ENCODE results near the gene NBEA.
"Not testable (repeated sequence)": the region's sequence is repeated elsewhere in the genome, so short reads cannot be mapped to it uniquely, and the experiment has no call there.

Gene NBEA, protein sequence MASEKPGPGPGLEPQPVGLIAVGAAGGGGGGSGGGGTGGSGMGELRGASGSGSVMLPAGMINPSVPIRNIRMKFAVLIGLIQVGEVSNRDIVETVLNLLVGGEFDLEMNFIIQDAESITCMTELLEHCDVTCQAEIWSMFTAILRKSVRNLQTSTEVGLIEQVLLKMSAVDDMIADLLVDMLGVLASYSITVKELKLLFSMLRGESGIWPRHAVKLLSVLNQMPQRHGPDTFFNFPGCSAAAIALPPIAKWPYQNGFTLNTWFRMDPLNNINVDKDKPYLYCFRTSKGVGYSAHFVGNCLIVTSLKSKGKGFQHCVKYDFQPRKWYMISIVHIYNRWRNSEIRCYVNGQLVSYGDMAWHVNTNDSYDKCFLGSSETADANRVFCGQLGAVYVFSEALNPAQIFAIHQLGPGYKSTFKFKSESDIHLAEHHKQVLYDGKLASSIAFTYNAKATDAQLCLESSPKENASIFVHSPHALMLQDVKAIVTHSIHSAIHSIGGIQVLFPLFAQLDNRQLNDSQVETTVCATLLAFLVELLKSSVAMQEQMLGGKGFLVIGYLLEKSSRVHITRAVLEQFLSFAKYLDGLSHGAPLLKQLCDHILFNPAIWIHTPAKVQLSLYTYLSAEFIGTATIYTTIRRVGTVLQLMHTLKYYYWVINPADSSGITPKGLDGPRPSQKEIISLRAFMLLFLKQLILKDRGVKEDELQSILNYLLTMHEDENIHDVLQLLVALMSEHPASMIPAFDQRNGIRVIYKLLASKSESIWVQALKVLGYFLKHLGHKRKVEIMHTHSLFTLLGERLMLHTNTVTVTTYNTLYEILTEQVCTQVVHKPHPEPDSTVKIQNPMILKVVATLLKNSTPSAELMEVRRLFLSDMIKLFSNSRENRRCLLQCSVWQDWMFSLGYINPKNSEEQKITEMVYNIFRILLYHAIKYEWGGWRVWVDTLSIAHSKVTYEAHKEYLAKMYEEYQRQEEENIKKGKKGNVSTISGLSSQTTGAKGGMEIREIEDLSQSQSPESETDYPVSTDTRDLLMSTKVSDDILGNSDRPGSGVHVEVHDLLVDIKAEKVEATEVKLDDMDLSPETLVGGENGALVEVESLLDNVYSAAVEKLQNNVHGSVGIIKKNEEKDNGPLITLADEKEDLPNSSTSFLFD (N-terminal part only)

GRCh38 chr13:34941835-34942731 is at the start of gene NBEA:
Gene NBEA (plus strand): TSS chr13:34942270. CDS start chr13:34942821, 551 bp downstream.
- DNase-seq (ENCODE audit: low spot score): peak; percentile 95

GRCh38 chr13:34894756-34895155 is 47.3 kb upstream of the NBEA start:
- no peak for DNase-seq (ENCODE audit: low spot score)

GRCh38 chr13:34897220-34897619 is 44.9 kb upstream of the NBEA start:
- DNase-seq (ENCODE audit: low spot score): no peak

GRCh38 chr13:34899888-34900287 is 42.2 kb upstream of the NBEA start:
- DNase-seq (ENCODE audit: low spot score): no peak

DNA sequence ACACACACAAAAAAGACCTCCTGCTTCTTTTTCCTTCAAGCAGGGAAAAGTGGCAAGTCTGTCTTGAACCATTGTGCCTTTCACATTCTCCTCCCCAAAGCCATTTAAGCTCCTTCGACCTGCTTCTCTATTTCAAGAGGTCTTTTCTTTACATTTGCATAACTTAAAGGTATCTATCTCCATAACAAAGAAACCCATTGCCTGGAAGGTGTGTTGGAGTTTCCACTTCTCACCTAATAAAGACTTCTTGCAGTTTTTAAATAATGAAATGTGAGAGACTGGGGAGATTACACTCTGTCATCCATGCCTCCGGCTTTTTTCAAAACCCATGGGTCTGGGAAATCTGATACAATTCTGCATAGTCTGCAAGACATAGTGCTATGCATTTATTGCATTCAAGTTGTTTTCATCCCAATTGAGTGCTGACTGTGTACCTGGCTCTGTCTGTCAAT is 41.8 kb upstream of the NBEA start:
- DNase-seq (ENCODE audit: low spot score): no peak

- DNase-seq (ENCODE audit: low spot score): no peak
Measured at GRCh38 chr13:34901572-34901971, 40.5 kb upstream of the NBEA start.

DNA sequence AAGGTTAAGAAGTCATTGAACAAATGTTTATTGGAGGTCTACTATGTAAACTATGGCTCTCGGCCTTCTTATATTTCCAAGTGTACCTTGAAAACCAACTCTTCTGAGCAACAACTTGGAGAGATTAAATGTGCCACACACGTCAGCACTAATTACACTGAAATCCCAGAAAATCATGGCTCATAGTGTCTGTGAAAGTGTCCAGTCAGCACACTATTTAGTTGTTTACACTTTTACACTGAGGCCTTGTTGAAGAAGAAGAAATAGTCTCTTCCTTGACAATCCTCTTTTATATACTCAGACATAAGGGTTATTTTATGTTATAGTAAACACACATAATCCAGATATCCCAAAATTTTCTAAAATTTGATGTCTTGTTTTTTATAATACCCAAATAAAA is 30.9 kb upstream of the NBEA start:
- DNase-seq (ENCODE audit: low spot score): no peak

DNA sequence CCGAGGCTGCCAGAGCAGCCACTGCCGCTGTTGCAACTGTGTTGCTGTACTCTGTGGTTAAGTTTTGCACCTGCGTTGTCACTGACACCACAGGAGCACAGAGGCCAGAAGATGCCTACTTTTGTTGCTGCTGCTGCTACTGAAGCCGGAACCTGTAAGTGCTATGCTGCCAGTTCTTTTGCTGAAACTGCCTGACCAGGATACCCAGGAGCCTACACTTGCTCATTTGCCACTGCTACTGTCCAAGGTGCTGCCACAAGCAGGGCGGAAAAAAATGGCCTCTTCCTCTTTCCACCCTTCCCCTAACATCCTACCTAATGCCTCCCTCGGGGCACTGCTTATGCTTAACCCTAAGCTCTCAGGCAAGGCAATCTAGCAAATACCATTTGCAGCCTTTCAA is 29.0 kb upstream of the NBEA start:
- DNase-seq (ENCODE audit: low spot score): peak; percentile 21

GRCh38 chr13:34914416-34914815 is 27.7 kb upstream of the NBEA start:
- DNase-seq (ENCODE audit: low spot score): no peak

- DNase-seq (ENCODE audit: low spot score): peak; percentile 21
Measured at GRCh38 chr13:34926508-34926907, 15.6 kb upstream of the NBEA start.

- not testable (repeated sequence) for DNase-seq (ENCODE audit: low spot score)
Measured at GRCh38 chr13:34928676-34929075, 13.4 kb upstream of the NBEA start.

- no peak for DNase-seq (ENCODE audit: low spot score)
Measured at GRCh38 chr13:34931572-34931971, 10.5 kb upstream of the NBEA start.

DNA sequence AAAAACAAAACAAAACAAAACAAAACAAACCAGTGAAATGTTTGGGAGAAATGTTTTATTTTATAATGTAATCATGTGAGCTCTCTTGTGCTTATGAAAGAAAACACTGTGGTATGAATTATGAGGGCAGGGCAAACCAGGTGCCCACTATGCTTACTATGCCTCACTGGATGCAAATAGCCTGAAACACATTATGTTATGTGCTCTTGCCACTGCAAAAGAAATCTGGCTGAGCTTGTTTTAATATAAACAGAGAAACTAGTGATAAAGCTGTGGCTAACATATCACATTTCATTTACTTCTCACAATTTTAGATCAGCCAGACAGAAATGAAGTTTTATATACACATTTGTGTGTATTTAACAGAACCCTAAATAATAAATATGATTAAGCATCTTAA is 8.7 kb upstream of the NBEA start:
- no peak for DNase-seq (ENCODE audit: low spot score)

- DNase-seq (ENCODE audit: low spot score): no peak
Measured at GRCh38 chr13:34933786-34934185, 8.3 kb upstream of the NBEA start.

DNA sequence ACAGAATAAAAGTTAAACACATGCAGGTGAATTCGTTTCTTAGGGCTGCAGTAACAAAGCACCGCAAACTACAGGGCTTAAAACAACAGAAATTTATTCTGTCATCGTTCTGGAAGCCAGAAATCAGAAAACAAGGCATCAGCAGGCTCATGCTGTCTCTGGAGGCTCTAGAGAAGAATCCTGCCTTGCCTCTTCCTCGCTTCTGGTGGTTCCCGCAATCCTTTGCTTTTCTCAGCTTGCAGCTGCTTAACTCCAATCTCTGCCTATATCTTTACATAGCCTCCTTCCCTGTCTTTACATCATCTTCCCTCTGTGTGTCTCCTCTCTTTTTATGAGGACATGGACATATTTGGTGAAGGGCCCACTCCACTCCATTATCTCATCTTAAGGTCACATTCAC is 6.2 kb upstream of the NBEA start:
- no peak for DNase-seq (ENCODE audit: low spot score)

DNA sequence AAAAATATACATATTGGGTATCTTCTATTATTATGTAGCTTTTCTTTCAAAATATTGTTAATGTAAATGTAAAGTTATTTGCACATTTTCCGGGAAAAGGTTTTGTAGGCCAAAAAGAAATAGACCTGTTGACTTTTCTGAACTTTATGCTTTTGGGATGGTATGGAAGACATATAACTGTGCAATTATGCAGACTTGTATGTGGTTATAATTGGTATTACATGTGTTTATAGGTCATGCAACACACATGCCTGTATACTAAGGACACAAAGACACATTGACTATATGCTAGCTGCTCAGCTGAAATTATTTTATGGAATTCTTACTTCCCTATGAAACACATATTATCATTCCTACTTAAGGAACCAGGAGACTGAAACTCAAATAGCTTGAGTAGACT is 2.3 kb upstream of the NBEA start:
- DNase-seq (ENCODE audit: low spot score): no peak

DNA sequence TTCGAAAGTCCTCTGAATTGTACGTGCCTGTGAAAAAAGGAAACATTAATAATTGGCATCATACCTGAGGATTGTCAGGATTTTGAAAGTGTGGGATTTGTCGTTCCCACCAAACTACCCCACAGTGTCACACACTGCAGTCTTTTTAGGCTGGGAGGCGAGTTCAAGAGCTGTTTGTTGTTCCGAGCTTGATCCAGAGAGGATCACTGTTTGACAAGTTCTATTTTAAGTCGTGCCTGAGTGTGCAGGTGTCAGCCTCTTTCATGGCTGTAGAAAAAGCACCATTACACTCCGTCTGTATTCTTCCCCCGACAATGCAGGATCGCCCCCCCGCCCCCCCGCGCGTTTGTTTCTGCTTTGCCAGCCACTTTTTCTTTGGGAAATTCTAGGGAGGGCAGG is 635 bp upstream of the NBEA start:
- no peak for DNase-seq (ENCODE audit: low spot score)

DNA sequence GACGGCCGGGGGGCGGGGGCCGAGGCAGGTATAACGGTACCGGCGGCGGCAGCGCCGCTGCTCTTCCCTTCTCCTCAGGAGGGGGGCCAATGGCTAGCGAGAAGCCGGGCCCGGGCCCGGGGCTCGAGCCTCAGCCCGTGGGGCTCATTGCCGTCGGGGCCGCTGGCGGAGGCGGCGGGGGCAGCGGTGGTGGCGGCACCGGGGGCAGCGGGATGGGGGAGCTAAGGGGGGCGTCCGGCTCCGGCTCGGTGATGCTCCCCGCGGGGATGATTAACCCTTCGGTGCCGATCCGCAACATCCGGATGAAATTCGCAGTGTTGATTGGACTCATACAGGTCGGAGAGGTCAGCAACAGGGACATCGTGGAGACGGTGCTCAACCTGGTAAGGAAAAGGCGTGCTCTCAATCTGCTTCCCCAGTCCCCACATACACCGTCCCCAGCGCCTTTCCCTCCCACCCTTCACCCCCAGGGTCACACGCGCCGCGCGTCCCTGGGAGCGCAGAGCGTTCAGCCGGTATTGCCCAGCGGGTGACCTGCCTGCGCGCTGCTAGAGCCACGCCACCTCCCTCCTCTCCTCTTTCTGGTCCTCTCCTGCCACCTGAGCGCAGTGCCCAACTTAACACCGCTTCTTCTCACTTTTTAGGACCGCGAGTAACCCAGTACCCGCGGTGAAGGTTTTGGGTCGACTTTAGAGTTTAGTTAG is 814 bp downstream of the NBEA start:
- DNase-seq (ENCODE audit: low spot score): peak; percentile 25

DNA sequence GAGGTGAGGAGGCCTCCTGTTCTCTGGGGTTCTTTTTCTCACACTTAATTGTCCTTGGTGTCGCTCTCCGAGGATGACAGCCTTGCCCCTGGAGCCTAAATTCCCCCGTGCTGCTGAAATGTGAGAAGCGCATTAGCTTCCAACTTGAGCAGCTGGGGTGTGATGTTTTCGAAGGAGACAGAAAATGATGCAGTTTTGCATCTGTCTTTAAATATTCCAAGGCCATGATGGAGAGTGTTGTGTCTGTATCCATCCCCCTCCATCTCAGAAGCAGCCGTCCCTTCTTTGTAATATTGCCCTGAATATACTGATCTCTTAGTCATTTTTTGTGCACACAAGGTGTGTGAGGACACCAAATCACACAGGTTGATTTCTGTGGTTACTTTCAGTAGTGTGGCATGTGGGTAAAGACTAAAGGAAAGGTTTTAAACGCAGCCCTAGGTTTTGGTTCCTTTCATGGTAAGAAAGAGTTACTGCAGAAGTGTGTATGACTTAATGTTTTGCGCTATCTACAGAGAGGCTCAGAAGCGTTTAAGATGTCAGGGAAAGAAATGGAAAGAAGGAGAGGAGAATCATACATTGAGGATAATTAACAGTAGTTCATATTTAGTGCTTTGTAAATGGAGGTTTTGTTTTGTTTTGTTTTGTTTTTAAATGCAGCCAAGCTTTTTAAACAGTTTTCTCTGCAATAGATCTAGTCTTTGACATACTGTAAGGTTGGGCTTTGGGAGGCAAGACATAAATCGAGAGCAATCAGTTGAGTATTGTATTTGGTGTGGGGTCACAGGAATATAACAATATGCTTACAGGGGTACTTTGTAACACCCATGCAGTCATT is 1.6 kb downstream of the NBEA start:
- DNase-seq (ENCODE audit: low spot score): peak; percentile 3

GRCh38 chr13:34944274-34944634 is 2.2 kb downstream of the NBEA start:
- no peak for DNase-seq (ENCODE audit: low spot score)
